ENCODE data around the gene LAMA2. TPM values are rescaled to one million over a fixed set of nuclear protein-coding genes. Genes with fewer than 3 reads are reported as not detected.

Gene LAMA2
- total and polyA plus RNA-seq, 2 donors (not counting 1 experiment from before 2014, with no cell fraction given) = 19.5 to 67.5 TPM

DNA sequence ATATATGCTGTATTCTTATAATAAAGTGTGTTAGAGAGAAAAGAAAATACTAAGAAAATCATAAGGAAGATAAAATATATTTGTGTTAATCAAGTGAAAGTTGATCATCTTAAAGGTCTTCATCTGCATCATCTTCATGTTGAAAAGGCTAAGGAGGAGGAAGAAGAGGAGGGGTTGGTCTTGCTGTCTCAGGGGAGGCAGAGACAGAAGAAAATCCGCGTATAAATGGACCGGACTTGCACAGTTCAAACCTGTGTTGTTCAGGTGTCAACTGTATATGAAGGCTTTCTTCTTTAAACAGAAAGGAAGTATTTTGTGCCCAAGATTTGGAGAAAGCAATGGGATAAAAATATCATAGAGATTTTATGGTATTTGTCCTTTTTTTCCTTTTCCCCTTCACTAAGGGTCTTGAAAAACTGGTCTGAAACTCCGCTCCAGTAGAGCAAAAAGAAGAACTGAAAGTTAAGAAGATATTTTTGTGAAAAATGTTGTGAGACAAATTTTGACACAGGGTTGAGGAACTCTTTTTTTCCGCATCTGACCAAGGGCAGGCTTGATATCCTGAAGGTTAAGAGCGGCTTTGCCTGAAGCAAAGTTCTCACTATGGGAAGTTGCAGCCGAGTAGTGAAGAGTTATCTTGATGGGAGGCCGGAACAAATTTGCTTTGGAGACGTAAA is 350.7 kb downstream of the LAMA2 start:
- no peak for DNase-seq (ENCODE audit: low read depth in 2 of 2)
- Histone ChIP-seq H3K4me3 (replicated peaks in 1 of 4; ENCODE audit: control extremely low read depth in 1 of 4, insufficient read depth in 1 of 4, low read depth in 3 of 4, low read length in 4 of 4) (no peak overlapping the region), H3K27ac (ENCODE audit: insufficient read depth, low read length) (no peak overlapping the region), H3K9me3 (ENCODE audit: control insufficient read depth, insufficient read depth, low read depth, low read length) (no peaks in the 10 kb centered on the region), H3K4me1 (ENCODE audit: control insufficient read depth, extremely low read depth, insufficient read depth, low read length) (no peaks in the 10 kb centered on the region), H3K9ac (ENCODE audit: insufficient read depth, low read length) (no peak overlapping the region), H4K20me1 (ENCODE audit: control insufficient read depth, extremely low read depth, insufficient read depth, low read length) (no peaks in the 10 kb centered on the region), H3K36me3 (ENCODE audit: control insufficient read depth, insufficient read depth, low read length) (no peaks in the 10 kb centered on the region), H2AFZ (ENCODE audit: low read length) (no peak overlapping the region), H3K27me3 (ENCODE audit: control insufficient read depth, insufficient read depth, low read length) (no peaks in the 10 kb centered on the region), H3K4me2 (ENCODE audit: extremely low read depth, insufficient read depth, low read length) (no peak overlapping the region), H3K79me2 (ENCODE audit: control insufficient read depth, insufficient read depth, low read length) (no peaks in the 10 kb centered on the region)
- TF ChIP-seq EZH2 (IDR thresholded peaks at IDR 0.05; ENCODE audit: low read length, missing control alignments) = no peak
- TF ChIP-seq, protein P1, sequence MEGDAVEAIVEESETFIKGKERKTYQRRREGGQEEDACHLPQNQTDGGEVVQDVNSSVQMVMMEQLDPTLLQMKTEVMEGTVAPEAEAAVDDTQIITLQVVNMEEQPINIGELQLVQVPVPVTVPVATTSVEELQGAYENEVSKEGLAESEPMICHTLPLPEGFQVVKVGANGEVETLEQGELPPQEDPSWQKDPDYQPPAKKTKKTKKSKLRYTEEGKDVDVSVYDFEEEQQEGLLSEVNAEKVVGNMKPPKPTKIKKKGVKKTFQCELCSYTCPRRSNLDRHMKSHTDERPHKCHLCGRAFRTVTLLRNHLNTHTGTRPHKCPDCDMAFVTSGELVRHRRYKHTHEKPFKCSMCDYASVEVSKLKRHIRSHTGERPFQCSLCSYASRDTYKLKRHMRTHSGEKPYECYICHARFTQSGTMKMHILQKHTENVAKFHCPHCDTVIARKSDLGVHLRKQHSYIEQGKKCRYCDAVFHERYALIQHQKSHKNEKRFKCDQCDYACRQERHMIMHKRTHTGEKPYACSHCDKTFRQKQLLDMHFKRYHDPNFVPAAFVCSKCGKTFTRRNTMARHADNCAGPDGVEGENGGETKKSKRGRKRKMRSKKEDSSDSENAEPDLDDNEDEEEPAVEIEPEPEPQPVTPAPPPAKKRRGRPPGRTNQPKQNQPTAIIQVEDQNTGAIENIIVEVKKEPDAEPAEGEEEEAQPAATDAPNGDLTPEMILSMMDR (conservative IDR thresholded peaks at IDR 0.05 in 1 of 2, IDR thresholded peaks at IDR 0.05 in 1 of 2; ENCODE audit: low read depth in 1 of 2, low read length in 2 of 2) = no peak

DNA sequence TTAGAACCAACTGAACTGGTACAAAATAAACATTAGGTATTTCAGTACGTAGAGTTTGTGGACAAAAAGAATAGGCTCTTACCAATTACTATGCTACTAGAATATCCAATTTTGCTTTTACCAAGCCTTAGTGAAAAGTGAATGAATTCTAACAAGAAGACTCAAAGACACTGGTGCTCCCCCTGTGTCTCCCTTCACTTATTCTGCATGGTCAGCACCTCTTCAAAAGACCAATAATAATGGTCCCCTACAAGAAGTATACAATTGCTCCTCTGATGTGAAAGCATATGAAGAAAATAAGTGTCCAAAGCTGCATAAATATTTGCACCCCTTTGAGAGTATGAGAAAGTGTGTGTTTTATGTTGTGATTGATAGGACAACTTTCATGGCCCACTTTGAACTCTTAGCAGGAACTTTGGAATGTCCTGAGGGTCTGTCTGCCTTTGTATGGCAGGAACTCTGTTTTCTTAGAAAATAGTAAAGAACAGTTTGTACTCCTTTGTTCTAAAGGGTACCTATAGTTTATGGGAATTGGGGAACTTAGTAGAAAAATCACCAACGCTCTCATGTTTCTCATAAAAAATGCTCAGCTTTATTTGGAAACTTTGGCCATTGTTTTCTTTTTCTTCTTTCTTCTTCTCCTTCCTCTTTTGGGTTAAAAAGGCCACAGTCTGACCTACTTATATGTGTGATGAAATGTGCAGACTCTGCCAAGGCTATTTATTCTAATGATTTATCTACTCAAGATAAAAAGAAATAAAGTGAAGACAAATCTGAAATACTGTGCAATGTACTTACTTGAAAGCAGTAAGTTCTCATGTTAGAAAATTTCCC is 352.4 kb downstream of the LAMA2 start:
- peak in 1 of 2 donors; percentile 49 for DNase-seq (ENCODE audit: low read depth in 2 of 2)

More for the DNA sequence above, 352.4 kb downstream of the LAMA2 start:
- H3K9me3 ChIP-seq (ENCODE audit: control insufficient read depth, insufficient read depth, low read depth, low read length) = no peaks in the 10 kb centered on the region
- H3K27me3 ChIP-seq (ENCODE audit: control insufficient read depth, insufficient read depth, low read length) = no peaks in the 10 kb centered on the region
- H3K79me2 ChIP-seq (ENCODE audit: control insufficient read depth, insufficient read depth, low read length) = no peaks in the 10 kb centered on the region
- TF ChIP-seq, protein P1 (conservative IDR thresholded peaks at IDR 0.05 in 1 of 2, IDR thresholded peaks at IDR 0.05 in 1 of 2; ENCODE audit: low read depth in 1 of 2, low read length in 2 of 2) = no peak
- no peak for TF ChIP-seq EZH2 (IDR thresholded peaks at IDR 0.05; ENCODE audit: low read length, missing control alignments)
- no peak overlapping the region for H3K4me3 ChIP-seq (replicated peaks in 1 of 4; ENCODE audit: control extremely low read depth in 1 of 4, insufficient read depth in 1 of 4, low read depth in 3 of 4, low read length in 4 of 4)
- no peak overlapping the region for H3K4me2 ChIP-seq (ENCODE audit: extremely low read depth, insufficient read depth, low read length)
- H4K20me1 ChIP-seq (ENCODE audit: control insufficient read depth, extremely low read depth, insufficient read depth, low read length) = no peaks in the 10 kb centered on the region
- no peak overlapping the region for H3K27ac ChIP-seq (ENCODE audit: insufficient read depth, low read length)
- H2AFZ ChIP-seq (ENCODE audit: low read length) = no peak overlapping the region
- no peak overlapping the region for H3K9ac ChIP-seq (ENCODE audit: insufficient read depth, low read length)
- no peaks in the 10 kb centered on the region for H3K4me1 ChIP-seq (ENCODE audit: control insufficient read depth, extremely low read depth, insufficient read depth, low read length)
- H3K36me3 ChIP-seq (ENCODE audit: control insufficient read depth, insufficient read depth, low read length) = no peaks in the 10 kb centered on the region

All from fibroblast of lung (primary cell).